Vagina (tissue), 2 donors: ENCODE data around the gene ACSF3. TPM values are rescaled to one million over a fixed set of nuclear protein-coding genes. Genes with fewer than 3 reads are reported as not detected.

Source experiments
- DNase-seq, 2 donors: peaks; one replicate each; pipeline ENCODE4 v3.0.0-alpha.2; 2017; ENCODE audit errors: extremely low spot score in 2 of 2
- H3K27ac ChIP-seq: fragments of 200-600 bp; sonication (generic); one replicate; pipeline ENCODE4 v1.5.1; 2019
- H3K27me3 ChIP-seq: fragments of 200-600 bp; sonication (generic); one replicate; pipeline ENCODE4 v1.5.1; 2019
- H3K36me3 ChIP-seq, 2 donors: fragments of 200-600 bp; sonication (generic); one replicate each; pipeline ENCODE4 v1.5.1; 2017 to 2019
- H3K4me1 ChIP-seq: fragments of 200-600 bp; sonication (generic); one replicate; pipeline ENCODE4 v1.5.1; 2019
- H3K4me3 ChIP-seq, 2 donors: fragments of 200-600 bp; sonication (generic); 1 replicate in 1 of 2; 2 replicates in 1 of 2; pipeline ENCODE4 v1.5.1; 2016 to 2019
- H3K9me3 ChIP-seq: fragments of 200-600 bp; sonication (generic); one replicate; pipeline ENCODE4 v1.5.1; 2019
- POLR2A ChIP-seq, 2 donors: fragments of 450-650 bp; IDR thresholded peaks; one replicate each; pipeline ENCODE4 v1.6.1; 2017; ENCODE audit warnings: antibody characterized with exemption in 2 of 2, mild to moderate bottlenecking in 2 of 2, moderate library complexity in 2 of 2
- POLR2AphosphoS5 ChIP-seq, 2 donors: sonication (generic); formaldehyde crosslinking; IDR thresholded peaks; one replicate each; pipeline ENCODE4 v1.9.0; 2017; ENCODE audit warnings: antibody characterized with exemption in 2 of 2, mild to moderate bottlenecking in 2 of 2, low read depth in 1 of 2; ENCODE audit not compliant: insufficient read depth in 1 of 2
- intact Hi-C: fragments of 100-400 bp; cut with DNase I; formaldehyde crosslinking; loops from one replicate; pipeline ENCODE4 v1.15.1; 2023
- total RNA-seq: library from RNA; depleted of rRNA; stranded (reverse); fragments of >200 nt; gene quantifications from one replicate; pipeline ENCODE4 v1.2.3, GENCODE V29; 2016
- TF ChIP-seq, protein P1 (sequence below), 3 experiments: fragments of 450-650 bp in 2 of 3; fragments of 200-600 bp in 1 of 3; sonication (generic) in 1 of 3; IDR thresholded peaks; one replicate each; pipeline ENCODE4 v1.5.1; 2017 to 2019; ENCODE audit warnings: antibody characterized with exemption in 3 of 3, mild to moderate bottlenecking in 2 of 3, moderate library complexity in 2 of 3

The ACSF3 gene
- total RNA-seq: 23.3 TPM

- intact Hi-C loops: no loop called here
- Histone ChIP-seq H3K4me1 (peaks cover 40% of the 10 kb centered on the region), H3K36me3 (no peaks in the 10 kb centered on the region), H3K27ac (peak within 1 kb of the TSS; percentile 60), H3K27me3 (no peaks in the 10 kb centered on the region), H3K9me3 (no peaks in the 10 kb centered on the region), H3K4me3 (peak within 1 kb of the TSS; percentile 70 to 86)
- no peak for DNase-seq
- TF ChIP-seq, protein P1, sequence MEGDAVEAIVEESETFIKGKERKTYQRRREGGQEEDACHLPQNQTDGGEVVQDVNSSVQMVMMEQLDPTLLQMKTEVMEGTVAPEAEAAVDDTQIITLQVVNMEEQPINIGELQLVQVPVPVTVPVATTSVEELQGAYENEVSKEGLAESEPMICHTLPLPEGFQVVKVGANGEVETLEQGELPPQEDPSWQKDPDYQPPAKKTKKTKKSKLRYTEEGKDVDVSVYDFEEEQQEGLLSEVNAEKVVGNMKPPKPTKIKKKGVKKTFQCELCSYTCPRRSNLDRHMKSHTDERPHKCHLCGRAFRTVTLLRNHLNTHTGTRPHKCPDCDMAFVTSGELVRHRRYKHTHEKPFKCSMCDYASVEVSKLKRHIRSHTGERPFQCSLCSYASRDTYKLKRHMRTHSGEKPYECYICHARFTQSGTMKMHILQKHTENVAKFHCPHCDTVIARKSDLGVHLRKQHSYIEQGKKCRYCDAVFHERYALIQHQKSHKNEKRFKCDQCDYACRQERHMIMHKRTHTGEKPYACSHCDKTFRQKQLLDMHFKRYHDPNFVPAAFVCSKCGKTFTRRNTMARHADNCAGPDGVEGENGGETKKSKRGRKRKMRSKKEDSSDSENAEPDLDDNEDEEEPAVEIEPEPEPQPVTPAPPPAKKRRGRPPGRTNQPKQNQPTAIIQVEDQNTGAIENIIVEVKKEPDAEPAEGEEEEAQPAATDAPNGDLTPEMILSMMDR (IDR thresholded peaks at IDR 0.05): no peak
- TF ChIP-seq POLR2A (IDR thresholded peaks at IDR 0.05) (no peak), POLR2AphosphoS5 (IDR thresholded peaks at IDR 0.05; ENCODE audit: insufficient read depth in 1 of 2, low read depth in 1 of 2) (no peak)
Measured at GRCh38 chr16:89093602-89094251, at the start of gene ACSF3. ACSF3 (plus strand) TSS chr16:89093852; CDS start chr16:89100682, 6,830 bp downstream.

- Histone ChIP-seq H3K36me3 (no peaks in the 10 kb centered on the region), H3K4me3 (no peak overlapping the region), H3K4me1 (no peaks in the 10 kb centered on the region), H3K27ac (no peak overlapping the region), H3K9me3 (no peaks in the 10 kb centered on the region), H3K27me3 (no peaks in the 10 kb centered on the region)
- intact Hi-C loops: no loop called here
- DNase-seq: no peak
- TF ChIP-seq, protein P1 (IDR thresholded peaks at IDR 0.05): no peak
- TF ChIP-seq POLR2AphosphoS5 (IDR thresholded peaks at IDR 0.05; ENCODE audit: insufficient read depth in 1 of 2, low read depth in 1 of 2) (no peak), POLR2A (IDR thresholded peaks at IDR 0.05) (no peak)
Measured at GRCh38 chr16:89044418-89045180, 49.1 kb upstream of the ACSF3 start.

DNA sequence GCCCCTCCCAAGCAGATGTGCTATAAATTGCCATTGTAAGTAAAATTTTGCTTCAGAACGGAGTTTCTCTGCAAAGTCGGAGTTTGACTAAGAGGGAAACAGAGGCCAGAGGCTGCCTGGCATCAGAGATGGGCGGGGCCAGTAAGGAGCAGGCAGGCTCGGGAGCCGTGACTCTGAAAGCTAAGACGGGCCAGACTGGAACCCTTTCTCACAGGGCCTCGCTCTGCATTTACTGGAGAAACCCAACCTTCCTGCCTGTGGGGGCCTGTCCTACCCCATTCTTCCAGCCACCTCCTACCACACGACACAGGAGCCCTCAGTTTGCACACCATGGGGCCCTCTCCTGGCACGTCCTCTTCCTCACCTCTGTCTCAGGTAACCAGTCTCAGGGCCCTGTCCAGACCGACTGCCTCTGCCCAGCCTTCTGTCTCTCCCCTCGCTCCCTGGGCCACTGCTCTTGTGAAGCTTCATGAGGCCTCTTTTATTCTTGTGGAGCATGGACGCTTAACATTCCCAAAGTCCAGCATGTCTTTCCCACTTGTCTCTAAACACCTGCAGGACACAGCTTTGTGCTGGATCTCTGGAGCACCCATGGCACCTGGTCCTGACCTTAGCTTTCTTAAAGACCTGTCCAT, 48.4 kb upstream of the ACSF3 start:
- Histone ChIP-seq H3K4me1 (no peaks in the 10 kb centered on the region), H3K27me3 (no peaks in the 10 kb centered on the region), H3K9me3 (no peaks in the 10 kb centered on the region), H3K27ac (no peak overlapping the region), H3K4me3 (no peak overlapping the region), H3K36me3 (no peaks in the 10 kb centered on the region)
- TF ChIP-seq POLR2AphosphoS5 (IDR thresholded peaks at IDR 0.05; ENCODE audit: insufficient read depth in 1 of 2, low read depth in 1 of 2) (no peak), POLR2A (IDR thresholded peaks at IDR 0.05) (no peak)
- TF ChIP-seq, protein P1 (IDR thresholded peaks at IDR 0.05): no peak
- no peak for DNase-seq
- intact Hi-C loops: no loop called here

- Histone ChIP-seq H3K27ac (no peak overlapping the region), H3K4me3 (no peak overlapping the region), H3K27me3 (no peaks in the 10 kb centered on the region), H3K36me3 (no peaks in the 10 kb centered on the region), H3K4me1 (no peaks in the 10 kb centered on the region), H3K9me3 (no peaks in the 10 kb centered on the region)
- DNase-seq: no peak
- intact Hi-C loops: no loop called here
- TF ChIP-seq POLR2AphosphoS5 (IDR thresholded peaks at IDR 0.05; ENCODE audit: insufficient read depth in 1 of 2, low read depth in 1 of 2): no peak
- TF ChIP-seq POLR2A (IDR thresholded peaks at IDR 0.05): no peak
- TF ChIP-seq, protein P1 (IDR thresholded peaks at IDR 0.05): no peak
Measured at GRCh38 chr16:89045881-89046280, 47.8 kb upstream of the ACSF3 start.
